Panc1 (cell line): Measurements from ENCODE around the gene MALAT1. TPM values are rescaled to one million over a fixed set of nuclear protein-coding genes. Genes with fewer than 3 reads are reported as not detected.
A peak's percentile ranks its signal among the peaks of the same experiment; 100 is the strongest.

ENCODE experiments used
- ATAC-seq: fragments of 200-7000 bp; cut with Tn5 transposase; 2 replicates; pipeline ENCODE4 v1.9.1; 2020; ENCODE audit warnings: mild to moderate bottlenecking, moderate library complexity
- BruUV-seq: library from RNA; stranded (reverse); fragments of 400-500 nt; replicated peaks from 2 replicates; lab custom pipeline; 2021; lab: Mats Ljungman, UMichigan
- CTCF ChIA-PET: fragments of 300-600 bp; sonication (Branson Sonifier 250); formaldehyde crosslinking; loops from one replicate; lab custom pipeline; 2022; ENCODE audit warnings: antibody characterized with exemption; lab: Charles Lee
- POLR2A ChIA-PET: fragments of 300-600 bp; sonication (Branson Sonifier 250); formaldehyde crosslinking; loops from one replicate; lab custom pipeline; 2022; ENCODE audit warnings: antibody characterized with exemption; lab: Charles Lee
- DNase-seq: peaks from one replicate; pipeline ENCODE4 v3.0.0-alpha.2; 2010; ENCODE audit warnings: low read depth, low spot score
- H3K27ac ChIP-seq: 2 replicates; pipeline ENCODE4 v1.5.1; 2011; ENCODE audit warnings: mild to moderate bottlenecking, low read length, inconsistent platforms
- H3K27me3 ChIP-seq: fragments of 200-500 bp; sonication (Bioruptor generic); 2 replicates; pipeline ENCODE4 v1.6.0; 2014; ENCODE audit warnings: low read length, inconsistent platforms; ENCODE audit not compliant: control insufficient read depth, insufficient read depth
- H3K36me3 ChIP-seq: fragments of 200-500 bp; sonication (Bioruptor generic); 2 replicates; pipeline ENCODE4 v1.5.1; 2014; ENCODE audit warnings: inconsistent platforms, mild to moderate bottlenecking, low read length, moderate library complexity; ENCODE audit not compliant: control insufficient read depth, insufficient read depth
- H3K4me1 ChIP-seq: 2 replicates; pipeline ENCODE4 v1.5.1; 2011; ENCODE audit warnings: inconsistent platforms, mild to moderate bottlenecking, low read length, moderate library complexity; ENCODE audit not compliant: control insufficient read depth, insufficient read depth
- H3K4me3 ChIP-seq, 2 experiments: 2 replicates each; pipeline ENCODE4 v1.5.1; 2011 to 2012; ENCODE audit warnings: low read depth in 2 of 2, low read length in 2 of 2, mild to moderate bottlenecking in 2 of 2, inconsistent platforms in 1 of 2, moderate library complexity in 1 of 2
- H3K9me3 ChIP-seq: fragments of 200-500 bp; sonication (Bioruptor generic); 2 replicates; pipeline ENCODE4 v1.5.1; 2014; ENCODE audit warnings: low read depth, mild to moderate bottlenecking, inconsistent platforms, low read length, moderate library complexity; ENCODE audit not compliant: control insufficient read depth, insufficient read depth
- POLR2AphosphoS5 ChIP-seq: IDR thresholded peaks from 2 replicates; pipeline ENCODE4 v1.6.1; 2012; ENCODE audit warnings: mild to moderate bottlenecking, low read depth, low read length, moderate library complexity
- SIN3A ChIP-seq: IDR thresholded peaks from 2 replicates; pipeline ENCODE4 v1.6.1; 2012; ENCODE audit warnings: low read depth, mild to moderate bottlenecking, low read length, moderate library complexity, borderline replicate concordance; ENCODE audit not compliant: insufficient read depth
- TCF7L2 ChIP-seq: IDR thresholded peaks from 2 replicates; pipeline ENCODE4 v1.6.1; 2011; ENCODE audit warnings: mild to moderate bottlenecking, low read depth, low read length, inconsistent platforms
- in situ Hi-C: cut with HindIII; loops from 2 replicates; pipeline ENCODE4 v1.10.0; 2016; ENCODE audit warnings: low sequenced_read_pairs, low pct_unique_long_range_greater_than_20kb
- intact Hi-C: fragments of 100-400 bp; cut with micrococcal nuclease; formaldehyde crosslinking; loops from one replicate; pipeline ENCODE4 v1.10.0; 2022; ENCODE audit not compliant: unreplicated experiment
- total RNA-seq: library from RNA; stranded (reverse); gene quantifications from one replicate; pipeline ENCODE4 v1.2.1, GENCODE V29; 2021; ENCODE audit not compliant: unreplicated experiment
- TF ChIP-seq, protein P1 (sequence below): fragments of 450-650 bp; IDR thresholded peaks from 2 replicates; pipeline ENCODE4 v1.5.1; 2017; ENCODE audit warnings: mild to moderate bottlenecking
- TF ChIP-seq, protein P2 (sequence below), 2 experiments: IDR thresholded peaks; 2 replicates each; pipeline ENCODE4 v1.6.1; 2011 to 2012; ENCODE audit warnings: low read depth in 2 of 2, control low read depth in 1 of 2, low read length in 1 of 2, mild to moderate bottlenecking in 1 of 2, moderate library complexity in 1 of 2; ENCODE audit not compliant: insufficient read depth in 1 of 2

MALAT1 gene
- total RNA-seq, 1 experiment from 2014 or later: 13,645 TPM

DNA sequence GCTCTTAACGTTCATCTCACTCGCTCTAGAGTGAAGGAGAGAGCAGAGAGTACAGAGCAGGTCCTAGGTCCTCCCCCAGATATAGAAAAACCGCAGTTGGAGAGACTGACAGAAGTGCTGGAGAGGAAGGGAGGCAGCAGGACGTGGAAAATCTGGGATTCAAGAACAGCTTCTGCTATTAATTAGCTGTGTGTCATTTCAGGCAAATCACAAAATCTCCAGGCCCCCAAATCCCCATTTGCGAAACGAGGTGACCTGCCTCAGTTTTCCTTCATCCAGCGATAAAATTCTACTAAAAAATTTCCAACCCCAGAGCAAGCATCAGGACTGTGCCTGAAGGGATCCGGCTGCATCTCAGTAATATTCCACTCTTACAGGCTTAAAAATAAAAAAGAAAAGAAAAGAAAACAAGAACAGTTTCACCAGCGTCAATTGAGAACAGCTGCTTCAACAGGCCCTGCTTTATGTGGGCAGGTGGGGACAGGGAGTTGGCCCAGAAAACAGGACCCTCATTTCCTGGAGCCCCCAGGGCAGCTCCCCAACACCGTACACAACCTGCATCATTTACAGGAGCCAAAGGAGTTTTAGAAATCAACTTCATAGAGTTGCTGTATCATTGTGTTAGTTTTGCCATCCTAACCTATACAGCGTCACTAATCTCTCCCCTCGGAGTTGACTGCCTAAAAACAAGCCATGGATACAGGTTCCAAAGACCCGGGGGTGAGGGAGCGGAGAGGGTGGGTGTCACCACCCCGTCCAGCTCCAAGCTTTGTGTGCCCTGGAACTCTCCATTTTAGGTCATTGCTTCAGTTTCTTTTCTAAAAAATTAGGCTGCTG is 2.3 kb upstream of the MALAT1 start:
- intact Hi-C loops (no loop called here), in situ Hi-C loops (loop anchor here (5.0 kb wide), 1 partner anchor 74 kb away; the partner anchor contains the start of gene NEAT1)
- no peak; the same call in 1 of the 2 replicates for TF ChIP-seq POLR2AphosphoS5
- TF ChIP-seq, protein P1, sequence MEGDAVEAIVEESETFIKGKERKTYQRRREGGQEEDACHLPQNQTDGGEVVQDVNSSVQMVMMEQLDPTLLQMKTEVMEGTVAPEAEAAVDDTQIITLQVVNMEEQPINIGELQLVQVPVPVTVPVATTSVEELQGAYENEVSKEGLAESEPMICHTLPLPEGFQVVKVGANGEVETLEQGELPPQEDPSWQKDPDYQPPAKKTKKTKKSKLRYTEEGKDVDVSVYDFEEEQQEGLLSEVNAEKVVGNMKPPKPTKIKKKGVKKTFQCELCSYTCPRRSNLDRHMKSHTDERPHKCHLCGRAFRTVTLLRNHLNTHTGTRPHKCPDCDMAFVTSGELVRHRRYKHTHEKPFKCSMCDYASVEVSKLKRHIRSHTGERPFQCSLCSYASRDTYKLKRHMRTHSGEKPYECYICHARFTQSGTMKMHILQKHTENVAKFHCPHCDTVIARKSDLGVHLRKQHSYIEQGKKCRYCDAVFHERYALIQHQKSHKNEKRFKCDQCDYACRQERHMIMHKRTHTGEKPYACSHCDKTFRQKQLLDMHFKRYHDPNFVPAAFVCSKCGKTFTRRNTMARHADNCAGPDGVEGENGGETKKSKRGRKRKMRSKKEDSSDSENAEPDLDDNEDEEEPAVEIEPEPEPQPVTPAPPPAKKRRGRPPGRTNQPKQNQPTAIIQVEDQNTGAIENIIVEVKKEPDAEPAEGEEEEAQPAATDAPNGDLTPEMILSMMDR: no peak
- no peak for TF ChIP-seq TCF7L2
- TF ChIP-seq, protein P2, sequence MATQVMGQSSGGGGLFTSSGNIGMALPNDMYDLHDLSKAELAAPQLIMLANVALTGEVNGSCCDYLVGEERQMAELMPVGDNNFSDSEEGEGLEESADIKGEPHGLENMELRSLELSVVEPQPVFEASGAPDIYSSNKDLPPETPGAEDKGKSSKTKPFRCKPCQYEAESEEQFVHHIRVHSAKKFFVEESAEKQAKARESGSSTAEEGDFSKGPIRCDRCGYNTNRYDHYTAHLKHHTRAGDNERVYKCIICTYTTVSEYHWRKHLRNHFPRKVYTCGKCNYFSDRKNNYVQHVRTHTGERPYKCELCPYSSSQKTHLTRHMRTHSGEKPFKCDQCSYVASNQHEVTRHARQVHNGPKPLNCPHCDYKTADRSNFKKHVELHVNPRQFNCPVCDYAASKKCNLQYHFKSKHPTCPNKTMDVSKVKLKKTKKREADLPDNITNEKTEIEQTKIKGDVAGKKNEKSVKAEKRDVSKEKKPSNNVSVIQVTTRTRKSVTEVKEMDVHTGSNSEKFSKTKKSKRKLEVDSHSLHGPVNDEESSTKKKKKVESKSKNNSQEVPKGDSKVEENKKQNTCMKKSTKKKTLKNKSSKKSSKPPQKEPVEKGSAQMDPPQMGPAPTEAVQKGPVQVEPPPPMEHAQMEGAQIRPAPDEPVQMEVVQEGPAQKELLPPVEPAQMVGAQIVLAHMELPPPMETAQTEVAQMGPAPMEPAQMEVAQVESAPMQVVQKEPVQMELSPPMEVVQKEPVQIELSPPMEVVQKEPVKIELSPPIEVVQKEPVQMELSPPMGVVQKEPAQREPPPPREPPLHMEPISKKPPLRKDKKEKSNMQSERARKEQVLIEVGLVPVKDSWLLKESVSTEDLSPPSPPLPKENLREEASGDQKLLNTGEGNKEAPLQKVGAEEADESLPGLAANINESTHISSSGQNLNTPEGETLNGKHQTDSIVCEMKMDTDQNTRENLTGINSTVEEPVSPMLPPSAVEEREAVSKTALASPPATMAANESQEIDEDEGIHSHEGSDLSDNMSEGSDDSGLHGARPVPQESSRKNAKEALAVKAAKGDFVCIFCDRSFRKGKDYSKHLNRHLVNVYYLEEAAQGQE (IDR thresholded peaks at IDR 0.05; ENCODE audit: insufficient read depth in 1 of 2, low read depth in 2 of 2, low read length in 1 of 2): no peak
- TF ChIP-seq SIN3A: no peak
- Histone ChIP-seq H3K36me3 (peaks cover 21% of the 10 kb centered on the region), H3K9me3 (no peaks in the 10 kb centered on the region), H3K27me3 (no peaks in the 10 kb centered on the region), H3K4me1 (peaks cover 63% of the 10 kb centered on the region), H3K27ac (peak overlapping the region; percentile 100), H3K4me3 (peak overlapping the region; percentile 19 to 39)
- ChIA-PET CTCF (interaction anchor here (1.1 to 1.4 kb wide), 2 partner anchors 17 to 25 kb away, joined by 5 read pairs; no protein-coding TSS in a partner anchor), POLR2A (interaction anchor here (0.6 to 15.9 kb wide), 11 partner anchors 7 to 113 kb away, joined by 3 to 818 read pairs (median 8); partner anchors contain the start of gene NEAT1)
- no peak for DNase-seq
- TSS peak; percentile 95 for BruUV-seq
- ATAC-seq: peak; percentile 5; the same call in 1 of the 2 replicates

DNA sequence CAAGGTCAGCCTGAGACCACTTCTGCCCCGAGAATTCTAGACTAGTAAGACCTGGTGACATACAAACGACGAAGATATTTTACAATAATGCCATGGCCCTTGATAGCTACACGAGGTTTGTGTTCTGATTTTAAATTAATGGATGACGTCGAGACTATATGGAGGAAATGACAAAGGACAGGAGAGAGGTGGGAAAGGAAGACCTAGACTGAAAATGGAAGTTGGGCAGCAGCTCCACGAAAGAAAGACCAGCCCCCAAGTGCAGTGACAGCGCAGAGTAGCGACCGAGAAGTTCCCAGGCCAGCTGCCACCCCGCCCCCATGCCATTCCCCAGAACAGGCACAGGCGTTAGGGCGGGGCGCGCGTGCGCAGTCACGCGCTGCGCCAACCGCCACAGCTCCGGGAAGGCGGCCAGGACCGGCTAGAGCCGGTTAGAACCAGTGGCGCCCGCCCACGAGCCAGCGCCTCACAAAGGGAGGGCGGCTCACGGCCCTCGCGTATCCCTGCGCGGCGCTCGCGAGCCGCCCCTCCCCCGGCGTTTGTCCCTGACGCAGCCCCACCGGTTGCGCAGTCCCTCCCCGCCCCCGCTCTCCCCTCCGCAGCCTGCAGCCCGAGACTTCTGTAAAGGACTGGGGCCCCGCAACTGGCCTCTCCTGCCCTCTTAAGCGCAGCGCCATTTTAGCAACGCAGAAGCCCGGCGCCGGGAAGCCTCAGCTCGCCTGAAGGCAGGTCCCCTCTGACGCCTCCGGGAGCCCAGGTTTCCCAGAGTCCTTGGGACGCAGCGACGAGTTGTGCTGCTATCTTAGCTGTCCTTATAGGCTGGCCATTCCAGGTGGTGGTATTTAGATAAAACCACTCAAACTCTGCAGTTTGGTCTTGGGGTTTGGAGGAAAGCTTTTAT is 1.5 kb upstream of the MALAT1 start:
- intact Hi-C loops: no loop called here
- Histone ChIP-seq H3K27me3 (no peaks in the 10 kb centered on the region), H3K9me3 (no peaks in the 10 kb centered on the region), H3K4me3 (peak overlapping the region; percentile 78 to 99), H3K4me1 (peaks cover 54% of the 10 kb centered on the region), H3K27ac (peak overlapping the region; percentile 100), H3K36me3 (peaks cover 29% of the 10 kb centered on the region)
- ATAC-seq (peak; percentile 80), DNase-seq (no peak)
- in situ Hi-C loops: loop anchor here (5.0 kb wide), 1 partner anchor 75 kb away; the partner anchor contains the start of gene NEAT1
- no TSS peak for BruUV-seq
- ChIA-PET CTCF (interaction anchor here (0.6 to 1.4 kb wide), 5 partner anchors 11 to 31 kb away, joined by 4 to 6 read pairs (median 5); no protein-coding TSS in a partner anchor), POLR2A (interaction anchor here (0.6 to 15.9 kb wide), 17 partner anchors 9 to 361 kb away, joined by 3 to 818 read pairs (median 8); partner anchors contain the start of genes FAM89B and NEAT1)
- TF ChIP-seq TCF7L2: peak; percentile 77; the same call in 1 of the 2 replicates
- peak; percentile 94; the same call in 1 of the 2 replicates for TF ChIP-seq SIN3A
- TF ChIP-seq, protein P1: no peak
- TF ChIP-seq, protein P2 (IDR thresholded peaks at IDR 0.05; ENCODE audit: insufficient read depth in 1 of 2, low read depth in 2 of 2, low read length in 1 of 2): peak in 1 of 2 experiments; percentile 70; a peak in 1 of 4 replicates
- TF ChIP-seq POLR2AphosphoS5: peak; percentile 99
